ENCODE results near the gene FAM186B.
"Not testable (repeated sequence)": the region's sequence is repeated elsewhere in the genome, so short reads cannot be mapped to it uniquely, and the experiment has no call there.

The FAM186B gene

GRCh38 chr12:49635036-49635435 is 29.6 kb upstream of the FAM186B start:
- no peak for DNase-seq (ENCODE audit: low read depth in 2 of 3, low spot score in 2 of 3)

GRCh38 chr12:49633703-49634345 is 28.4 kb upstream of the FAM186B start:
- no peak for DNase-seq (ENCODE audit: low read depth in 2 of 3, low spot score in 2 of 3)

DNA sequence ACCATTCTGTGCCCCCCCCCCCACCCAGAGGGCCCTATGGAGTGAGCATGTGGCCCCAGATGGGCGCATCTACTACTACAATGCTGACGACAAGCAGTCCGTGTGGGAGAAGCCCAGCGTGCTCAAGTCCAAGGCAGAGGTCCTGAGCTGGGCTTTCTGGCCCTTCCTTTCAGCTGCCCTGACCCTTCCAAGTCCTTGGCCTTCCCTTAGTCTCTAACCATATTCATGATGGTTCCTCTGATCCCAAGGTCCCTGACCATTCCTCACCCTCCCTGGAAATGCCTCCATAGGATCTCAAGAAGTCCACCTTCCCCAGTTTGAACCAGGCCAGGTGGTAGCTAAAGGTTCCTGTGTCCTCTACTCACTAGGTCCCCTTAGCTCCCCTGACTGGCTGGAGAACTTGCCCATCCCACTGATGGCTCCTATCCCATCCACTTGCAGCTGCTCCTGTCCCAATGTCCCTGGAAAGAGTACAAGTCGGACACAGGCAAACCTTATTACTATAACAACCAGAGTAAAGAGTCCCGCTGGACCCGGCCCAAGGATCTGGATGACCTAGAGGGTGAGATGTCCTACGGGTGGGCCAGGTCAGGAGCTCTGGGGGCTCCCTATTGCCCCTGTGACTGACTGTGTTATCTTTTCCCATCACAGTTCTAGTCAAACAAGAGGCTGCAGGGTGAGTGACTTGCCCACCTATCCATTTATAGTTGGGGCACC is 27.7 kb upstream of the FAM186B start:
- DNase-seq (ENCODE audit: low read depth in 2 of 3, low spot score in 2 of 3): no peak

DNA sequence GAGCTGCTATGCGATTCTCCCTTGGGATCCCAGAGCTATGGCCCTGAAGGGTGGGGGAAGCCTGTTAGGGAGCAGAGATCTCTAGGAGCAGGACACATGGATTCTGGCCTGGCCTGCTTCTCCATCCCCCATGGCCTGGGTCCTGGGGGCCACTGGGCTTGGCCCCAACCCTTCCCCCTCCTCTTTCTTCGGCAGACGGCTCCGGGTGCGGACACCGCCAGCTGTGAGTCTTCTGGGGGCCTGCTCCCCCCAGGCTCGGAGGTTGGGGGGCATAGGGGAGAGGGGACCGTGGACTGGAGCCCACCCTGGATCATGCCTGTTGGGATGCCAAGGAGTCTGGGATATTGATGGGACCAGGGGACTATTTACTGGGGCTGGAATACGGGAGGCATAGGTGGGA is 27.0 kb upstream of the FAM186B start:
- no peak for DNase-seq (ENCODE audit: low read depth in 2 of 3, low spot score in 2 of 3)

DNA sequence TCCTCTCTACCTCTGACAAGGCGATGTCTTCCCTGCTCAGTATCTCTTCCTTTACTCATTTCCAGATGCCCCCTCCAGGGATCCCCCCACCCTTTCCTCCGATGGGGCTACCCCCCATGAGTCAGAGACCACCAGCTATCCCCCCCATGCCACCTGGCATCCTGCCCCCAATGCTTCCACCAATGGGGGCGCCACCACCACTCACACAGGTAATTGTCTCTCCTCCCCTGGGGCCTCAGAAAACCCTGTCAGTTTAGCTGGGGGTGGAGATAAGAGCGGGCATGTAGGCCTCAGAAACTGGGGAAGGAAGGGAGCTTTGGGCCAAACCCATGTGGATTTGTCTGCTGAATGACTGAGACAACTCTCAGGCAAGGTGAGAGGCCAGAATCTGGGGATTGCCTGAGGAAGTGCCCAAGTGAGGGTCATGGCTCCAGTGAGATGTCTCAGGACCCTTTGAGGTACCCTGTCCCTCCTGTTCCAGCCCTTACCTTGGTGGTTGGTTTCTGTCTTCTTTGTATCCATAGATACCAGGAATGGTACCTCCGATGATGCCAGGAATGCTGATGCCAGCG is 26.0 kb upstream of the FAM186B start:
- DNase-seq (ENCODE audit: low read depth in 2 of 3, low spot score in 2 of 3): no peak

GRCh38 chr12:49627752-49628360 is 22.4 kb upstream of the FAM186B start:
- no peak for DNase-seq (ENCODE audit: low read depth in 2 of 3, low spot score in 2 of 3)

GRCh38 chr12:49626836-49627235 is 21.4 kb upstream of the FAM186B start:
- DNase-seq (ENCODE audit: low read depth in 2 of 3, low spot score in 2 of 3): no peak

DNA sequence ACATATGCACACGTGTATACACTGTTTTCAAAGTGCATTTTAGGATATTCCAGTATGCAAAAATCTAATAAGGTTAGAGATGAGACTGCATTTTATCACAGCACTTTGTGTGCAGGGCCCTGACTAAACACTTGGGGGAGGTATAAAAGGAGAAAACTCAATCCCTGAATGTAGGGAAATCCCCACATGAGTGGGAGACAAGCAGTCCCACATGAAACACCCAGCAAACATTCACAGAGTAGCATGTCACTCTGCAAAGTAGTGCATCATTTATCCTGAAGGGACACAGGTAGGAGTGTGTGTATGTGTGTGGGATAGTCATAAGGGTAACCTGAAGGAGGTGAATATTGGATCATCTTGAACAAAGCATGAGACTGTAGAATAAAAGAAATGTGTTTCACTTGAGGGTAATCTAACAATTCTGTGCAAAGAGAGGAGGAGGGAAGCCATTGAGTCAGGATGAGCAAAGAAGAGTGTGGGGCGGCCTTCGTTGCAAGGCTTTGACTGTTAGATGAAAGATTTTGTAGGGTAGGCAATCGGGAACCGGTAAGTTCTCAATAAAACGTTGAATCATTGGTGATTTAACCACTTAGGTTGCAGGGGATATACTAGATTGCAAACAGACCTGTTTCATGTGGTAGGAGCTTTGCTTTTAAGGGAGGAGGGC is 20.9 kb upstream of the FAM186B start:
- no peak for DNase-seq (ENCODE audit: low read depth in 2 of 3, low spot score in 2 of 3)

DNA sequence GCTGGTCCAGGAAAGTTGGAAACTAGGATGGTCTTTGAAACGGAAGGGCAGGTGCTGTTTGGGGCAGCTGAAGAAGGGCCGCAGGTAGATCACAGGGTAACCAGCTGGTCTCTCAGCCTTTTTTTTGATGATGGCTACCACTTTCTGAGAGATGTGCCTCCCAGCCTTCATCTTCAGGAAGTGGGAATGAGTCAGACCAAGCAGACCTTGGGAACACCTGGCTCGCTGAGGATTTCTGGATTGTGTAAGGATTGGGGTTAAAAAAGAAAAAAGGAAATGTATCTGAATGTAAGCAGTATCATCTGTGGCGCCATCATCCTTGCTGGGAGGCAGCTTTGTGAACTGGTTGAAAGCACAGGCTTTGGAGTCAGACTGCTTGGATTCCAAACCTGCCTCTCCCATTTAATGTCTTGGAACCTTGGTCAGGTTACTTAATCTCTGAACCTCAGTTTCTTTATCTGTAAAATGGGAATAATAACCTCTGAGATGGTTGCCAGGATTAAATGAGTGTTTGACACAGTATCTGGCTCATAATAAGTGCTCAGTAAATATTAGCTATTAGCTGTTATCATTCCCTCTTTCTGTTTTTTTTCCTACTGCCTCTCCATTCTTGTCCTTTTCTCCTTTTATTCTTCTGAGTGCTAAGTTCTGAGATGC is 19.6 kb upstream of the FAM186B start:
- DNase-seq (ENCODE audit: low read depth in 2 of 3, low spot score in 2 of 3): no peak

- peak; percentile 61 to 74 (median 65) for DNase-seq (ENCODE audit: low read depth in 2 of 3, low spot score in 2 of 3)
Measured at GRCh38 chr12:49623142-49623904, 17.9 kb upstream of the FAM186B start, which contains the start of gene PRPF40B. PRPF40B (plus strand) TSS chr12:49623561; CDS start chr12:49623591, 30 bp downstream.

- DNase-seq (ENCODE audit: low read depth in 2 of 3, low spot score in 2 of 3): peak; percentile 28 to 40 (median 30)
Measured at GRCh38 chr12:49622501-49623141, 17.2 kb upstream of the FAM186B start.

GRCh38 chr12:49621651-49622500 is 16.4 kb upstream of the FAM186B start:
- DNase-seq (ENCODE audit: low read depth in 2 of 3, low spot score in 2 of 3): no peak

- DNase-seq (ENCODE audit: low read depth in 2 of 3, low spot score in 2 of 3): no peak
Measured at GRCh38 chr12:49619286-49619685, 13.8 kb upstream of the FAM186B start.

- DNase-seq (ENCODE audit: low read depth in 2 of 3, low spot score in 2 of 3): no peak
Measured at GRCh38 chr12:49618576-49618975, 13.1 kb upstream of the FAM186B start.

- no peak for DNase-seq (ENCODE audit: low read depth in 2 of 3, low spot score in 2 of 3)
Measured at GRCh38 chr12:49616533-49617219, 11.2 kb upstream of the FAM186B start.

DNA sequence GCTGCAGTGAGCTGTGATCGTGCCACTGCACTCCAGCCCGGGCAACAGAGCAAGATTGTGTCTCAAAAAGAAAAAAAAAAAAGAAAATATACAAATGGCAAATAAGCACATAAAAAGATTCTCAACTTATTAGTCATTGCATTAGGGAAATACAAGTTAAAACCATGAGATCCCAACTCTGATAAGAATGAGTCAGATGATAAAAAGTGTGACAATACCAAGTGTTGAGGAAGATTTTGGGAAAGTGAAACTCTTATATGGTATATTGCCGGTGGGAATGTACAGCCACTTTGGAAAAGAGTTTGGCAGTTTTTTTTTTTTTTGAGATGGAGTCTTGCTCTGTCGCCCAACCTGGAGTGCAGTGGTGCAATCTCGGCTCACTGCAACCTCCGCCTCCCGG is 10.3 kb upstream of the FAM186B start:
- no peak for DNase-seq (ENCODE audit: low read depth in 2 of 3, low spot score in 2 of 3)

DNA sequence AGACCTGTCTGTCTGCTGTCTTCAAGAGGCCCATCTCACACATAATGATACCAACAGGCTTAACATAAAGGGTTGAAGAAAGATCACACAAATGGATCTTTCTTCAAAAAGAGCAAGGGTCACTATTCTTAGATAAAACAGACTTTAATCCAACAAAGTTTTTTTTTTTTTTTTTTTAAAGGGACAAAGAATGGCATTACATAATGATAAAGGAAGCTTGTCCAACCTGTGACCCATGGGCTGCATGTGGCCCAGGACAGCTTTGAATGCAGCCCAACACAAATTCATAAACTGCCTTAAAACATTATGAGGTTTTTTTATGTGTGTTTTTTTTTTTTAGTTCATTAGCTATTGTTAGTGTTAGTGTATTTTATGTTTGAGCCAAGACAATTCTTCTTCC is 6.8 kb upstream of the FAM186B start:
- no peak for DNase-seq (ENCODE audit: low read depth in 2 of 3, low spot score in 2 of 3)

- DNase-seq (ENCODE audit: low read depth in 2 of 3, low spot score in 2 of 3): not testable (repeated sequence)
Measured at GRCh38 chr12:49610785-49611184, 5.3 kb upstream of the FAM186B start.

Measured in activated CD8-positive, alpha-beta memory T cell treated with anti-CD3 and anti-CD28 coated beads for 48 hours (primary cell).